NCI-H1417 treated with DMSO at 0.1 percent for 48 hours (cell line): ENCODE data around the gene C16orf96.

ENCODE experiments used
- DNase-seq: peaks from one replicate; lab custom pipeline; 2025; lab: John Stamatoyannopoulos, UW

The C16orf96 gene

GRCh38 chr16:4649744-4650442, 93.8 kb downstream of the C16orf96 start:
- DNase-seq, result no peak
